Mammary epithelial cell (primary cell): ENCODE measurements around the gene DENND2D.

Experiments used
- EZH2 ChIP-seq: IDR thresholded peaks from 2 replicates; pipeline ENCODE4 v1.6.1; 2012; ENCODE audit warnings: low read length, inconsistent platforms, borderline replicate concordance
- TF ChIP-seq, protein P1 (sequence below), 2 donors: IDR thresholded peaks in 1 of 2; conservative IDR thresholded peaks in 1 of 2; 2 replicates each; pipeline ENCODE4 v1.5.1; 2011 to 2012; ENCODE audit warnings: inconsistent platforms in 2 of 2, low read length in 2 of 2, mild to moderate bottlenecking in 2 of 2, control low read depth in 1 of 2, low read depth in 1 of 2; ENCODE audit not compliant: insufficient read depth in 1 of 2; ENCODE audit errors: extremely low read depth in 1 of 2

DNA sequence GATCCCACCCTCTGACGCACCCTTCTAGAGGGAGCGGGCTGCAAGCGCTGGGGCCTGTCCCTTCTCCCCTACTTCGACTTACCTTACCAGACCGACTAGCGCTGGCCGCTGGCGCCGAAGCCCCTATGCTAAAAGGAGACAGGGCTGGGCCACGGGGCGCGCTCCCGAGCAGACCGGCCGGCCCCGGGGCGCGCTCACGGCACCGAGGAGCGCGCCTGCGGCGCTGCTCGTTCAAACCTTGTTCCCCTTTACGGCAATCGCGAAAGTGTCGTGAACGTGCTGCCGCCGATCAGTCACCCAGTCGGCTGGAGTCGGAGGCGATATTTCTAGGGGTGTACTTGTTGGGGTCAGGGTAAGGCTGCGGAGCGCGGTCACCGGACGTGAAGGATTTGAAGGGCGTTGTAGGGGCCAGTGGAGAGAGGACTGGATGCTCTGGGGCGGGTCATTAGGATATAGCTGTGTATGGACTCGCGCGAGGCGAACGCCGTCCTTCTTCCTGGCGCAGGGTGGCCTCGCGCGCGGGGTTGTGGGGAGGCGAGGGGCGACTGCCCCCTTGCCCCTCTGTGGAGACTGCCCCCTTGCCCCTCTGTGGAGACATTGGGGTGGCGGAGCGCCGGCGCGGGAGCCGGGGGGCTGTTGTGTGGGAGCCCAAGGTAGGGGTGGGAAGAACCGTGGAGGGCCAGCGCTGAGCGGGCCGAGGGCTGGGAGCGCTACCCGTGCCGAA is 60.3 kb downstream of the DENND2D start, which contains the start of the genes CEPT1 and DRAM2:
- no peak for TF ChIP-seq EZH2
- TF ChIP-seq, protein P1, sequence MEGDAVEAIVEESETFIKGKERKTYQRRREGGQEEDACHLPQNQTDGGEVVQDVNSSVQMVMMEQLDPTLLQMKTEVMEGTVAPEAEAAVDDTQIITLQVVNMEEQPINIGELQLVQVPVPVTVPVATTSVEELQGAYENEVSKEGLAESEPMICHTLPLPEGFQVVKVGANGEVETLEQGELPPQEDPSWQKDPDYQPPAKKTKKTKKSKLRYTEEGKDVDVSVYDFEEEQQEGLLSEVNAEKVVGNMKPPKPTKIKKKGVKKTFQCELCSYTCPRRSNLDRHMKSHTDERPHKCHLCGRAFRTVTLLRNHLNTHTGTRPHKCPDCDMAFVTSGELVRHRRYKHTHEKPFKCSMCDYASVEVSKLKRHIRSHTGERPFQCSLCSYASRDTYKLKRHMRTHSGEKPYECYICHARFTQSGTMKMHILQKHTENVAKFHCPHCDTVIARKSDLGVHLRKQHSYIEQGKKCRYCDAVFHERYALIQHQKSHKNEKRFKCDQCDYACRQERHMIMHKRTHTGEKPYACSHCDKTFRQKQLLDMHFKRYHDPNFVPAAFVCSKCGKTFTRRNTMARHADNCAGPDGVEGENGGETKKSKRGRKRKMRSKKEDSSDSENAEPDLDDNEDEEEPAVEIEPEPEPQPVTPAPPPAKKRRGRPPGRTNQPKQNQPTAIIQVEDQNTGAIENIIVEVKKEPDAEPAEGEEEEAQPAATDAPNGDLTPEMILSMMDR (conservative IDR thresholded peaks at IDR 0.05 in 1 of 2, IDR thresholded peaks at IDR 0.05 in 1 of 2; ENCODE audit: extremely low read depth in 1 of 2, insufficient read depth in 1 of 2, low read depth in 1 of 2, low read length in 2 of 2) = no peak
